H9 (cell line): ENCODE measurements around the gene CSNK1E. TPM values are rescaled to one million over a fixed set of nuclear protein-coding genes. Genes with fewer than 3 reads are reported as not detected.

Experiments
- DNase-seq: peaks from one replicate; pipeline ENCODE4 v3.0.0-alpha.2; 2017
- H2AFZ ChIP-seq: one replicate; pipeline ENCODE4 v1.6.1; 2013; ENCODE audit warnings: mild to moderate bottlenecking, low read length, control low read depth, moderate library complexity
- H2AK5ac ChIP-seq: 2 replicates; pipeline ENCODE4 v1.6.1; 2013; ENCODE audit warnings: low read length, control low read depth, mixed read lengths; ENCODE audit not compliant: insufficient read length
- H2BK120ac ChIP-seq: one replicate; pipeline ENCODE4 v1.6.1; 2013; ENCODE audit warnings: low read depth, mild to moderate bottlenecking, low read length, control low read depth, inconsistent platforms; ENCODE audit not compliant: poor library complexity, severe bottlenecking
- H2BK12ac ChIP-seq: 2 replicates; pipeline ENCODE4 v1.6.1; 2013; ENCODE audit warnings: low read length, control low read depth, mixed read lengths, low read depth; ENCODE audit not compliant: insufficient read length
- H2BK15ac ChIP-seq: 2 replicates; pipeline ENCODE4 v1.6.1; 2013; ENCODE audit warnings: low read depth, low read length, control low read depth
- H2BK20ac ChIP-seq: one replicate; pipeline ENCODE4 v1.6.1; 2013; ENCODE audit warnings: low read depth, mild to moderate bottlenecking, low read length, control low read depth, inconsistent platforms; ENCODE audit not compliant: poor library complexity, severe bottlenecking
- H2BK5ac ChIP-seq: 2 replicates; pipeline ENCODE4 v1.6.1; 2013; ENCODE audit warnings: low read length, control low read depth, mixed read lengths; ENCODE audit not compliant: insufficient read length
- H3K14ac ChIP-seq: 2 replicates; pipeline ENCODE4 v1.6.1; 2013; ENCODE audit warnings: low read length, control low read depth; ENCODE audit not compliant: insufficient read depth
- H3K18ac ChIP-seq: 2 replicates; pipeline ENCODE4 v1.6.1; 2013; ENCODE audit warnings: low read depth, mild to moderate bottlenecking, mixed read lengths, low read length, control low read depth; ENCODE audit not compliant: insufficient read length
- H3K23ac ChIP-seq: 2 replicates; pipeline ENCODE4 v1.6.1; 2013; ENCODE audit warnings: low read length, control low read depth, mixed read lengths, low read depth; ENCODE audit not compliant: insufficient read length
- H3K23me2 ChIP-seq: 2 replicates; pipeline ENCODE4 v1.6.1; 2013; ENCODE audit warnings: low read depth, mild to moderate bottlenecking, mixed read lengths, low read length, control low read depth; ENCODE audit not compliant: insufficient read length, poor library complexity, severe bottlenecking
- H3K27ac ChIP-seq: 2 replicates; pipeline ENCODE4 v1.5.1; 2013; ENCODE audit warnings: low read length, control low read depth, mixed read lengths, low read depth; ENCODE audit not compliant: insufficient read length
- H3K27me3 ChIP-seq: 2 replicates; pipeline ENCODE4 v1.6.1; 2013; ENCODE audit warnings: low read length, control low read depth, inconsistent platforms; ENCODE audit not compliant: insufficient read depth
- H3K4ac ChIP-seq: 2 replicates; pipeline ENCODE4 v1.6.1; 2013; ENCODE audit warnings: low read depth, mild to moderate bottlenecking, control low read depth, inconsistent platforms, low read length, moderate library complexity
- H3K4me1 ChIP-seq: 2 replicates; pipeline ENCODE4 v1.6.1; 2013; ENCODE audit warnings: low read length, control low read depth, inconsistent platforms; ENCODE audit not compliant: insufficient read depth
- H3K4me2 ChIP-seq: 2 replicates; pipeline ENCODE4 v1.6.1; 2013; ENCODE audit warnings: low read length, control low read depth, mixed read lengths; ENCODE audit not compliant: insufficient read length, insufficient read depth
- H3K56ac ChIP-seq: 2 replicates; pipeline ENCODE4 v1.6.1; 2013; ENCODE audit warnings: low read depth, mild to moderate bottlenecking, mixed read lengths, low read length, control low read depth; ENCODE audit not compliant: insufficient read length
- H3K79me1 ChIP-seq: 2 replicates; pipeline ENCODE4 v1.6.1; 2013; ENCODE audit warnings: low read depth, mild to moderate bottlenecking, moderate library complexity, low read length, control low read depth, inconsistent platforms; ENCODE audit not compliant: insufficient read depth, poor library complexity, severe bottlenecking
- H3K79me2 ChIP-seq: 2 replicates; pipeline ENCODE4 v1.6.1; 2013; ENCODE audit warnings: low read length, control low read depth, inconsistent platforms; ENCODE audit not compliant: insufficient read depth
- H3K9ac ChIP-seq: 2 replicates; pipeline ENCODE4 v1.6.1; 2013; ENCODE audit warnings: low read length, control low read depth, mixed read lengths; ENCODE audit not compliant: insufficient read length; ENCODE audit errors: extremely low read depth
- H3K9me3 ChIP-seq: one replicate; pipeline ENCODE4 v1.6.1; 2013; ENCODE audit warnings: low read depth, low read length, inconsistent platforms; ENCODE audit not compliant: control insufficient read depth
- H3T11ph ChIP-seq: one replicate; pipeline ENCODE4 v1.6.1; 2013; ENCODE audit warnings: mild to moderate bottlenecking, low read length, control low read depth, inconsistent platforms
- H4K20me1 ChIP-seq: one replicate; pipeline ENCODE4 v1.6.1; 2013; ENCODE audit not compliant: control insufficient read depth, insufficient read length, insufficient read depth
- H4K5ac ChIP-seq: 2 replicates; pipeline ENCODE4 v1.6.1; 2013; ENCODE audit warnings: low read depth, mild to moderate bottlenecking, mixed read lengths, low read length, control low read depth; ENCODE audit not compliant: insufficient read length
- H4K8ac ChIP-seq: replicated peaks from 2 replicates; pipeline ENCODE4 v1.6.1; 2013; ENCODE audit warnings: low read length, control low read depth, mixed read lengths, low read depth; ENCODE audit not compliant: insufficient read length
- H4K91ac ChIP-seq: 2 replicates; pipeline ENCODE4 v1.6.1; 2013; ENCODE audit warnings: low read depth, mild to moderate bottlenecking, moderate library complexity, mixed read lengths, low read length, control low read depth; ENCODE audit not compliant: insufficient read length
- H3K27ac Mint-ChIP-seq, 3 experiments: 2 replicates in 2 of 3; 3 replicates in 1 of 3; pipeline ENCODE4 v1.8.0; 2020 to 2021; ENCODE audit warnings: mixed read lengths in 3 of 3, mild to moderate bottlenecking in 1 of 3, moderate library complexity in 1 of 3
- H3K27me3 Mint-ChIP-seq: 2 replicates; pipeline ENCODE4 v1.8.0; 2021; ENCODE audit warnings: low read depth, mild to moderate bottlenecking, moderate library complexity, mixed read lengths
- H3K36me3 Mint-ChIP-seq, 3 experiments: 2 replicates in 2 of 3; 3 replicates in 1 of 3; pipeline ENCODE4 v1.8.0; 2020 to 2021; ENCODE audit warnings: low read depth in 3 of 3, mixed read lengths in 3 of 3; ENCODE audit not compliant: insufficient read depth in 1 of 3
- H3K4me1 Mint-ChIP-seq, 2 experiments: 2 replicates each; pipeline ENCODE4 v1.8.0; 2020; ENCODE audit warnings: mixed read lengths in 2 of 2
- H3K4me3 Mint-ChIP-seq, 2 experiments: 2 replicates in 1 of 2; 3 replicates in 1 of 2; pipeline ENCODE4 v1.8.0; 2020 to 2021; ENCODE audit warnings: mild to moderate bottlenecking in 2 of 2, mixed read lengths in 2 of 2, moderate library complexity in 1 of 2
- H3K9me3 Mint-ChIP-seq, 2 experiments: 2 replicates in 1 of 2; 3 replicates in 1 of 2; pipeline ENCODE4 v1.8.0; 2020; ENCODE audit warnings: mild to moderate bottlenecking in 2 of 2, mixed read lengths in 2 of 2, moderate library complexity in 1 of 2
- CTCF ChIP-seq: fragments of 200-600 bp; sonication (generic); conservative IDR thresholded peaks from 3 replicates; pipeline ENCODE4 v1.8.0; 2021; ENCODE audit warnings: antibody characterized with exemption, mild to moderate bottlenecking
- WGBS: extraction: QIAGEN DNeasy Blood & Tissue Kit; methylation state at CpG from one replicate; pipeline ENCODE4 v1.1.7; 2013; ENCODE audit warnings: missing lambda C conversion rate, low lambda C conversion rate, mixed read lengths; ENCODE audit not compliant: insufficient read length; ENCODE audit errors: extremely low coverage; 5-methylcytosine and 5-hydroxymethylcytosine counted together
- total RNA-seq: library from RNA; stranded (reverse); gene quantifications from 2 replicates; pipeline ENCODE4 v1.2.1, GENCODE V29; 2021

CSNK1E gene
- total RNA-seq, 1 experiment from 2014 or later = 236 TPM

- no peak overlapping the region for H2BK120ac ChIP-seq
- H4K91ac ChIP-seq = no peak overlapping the region
- H3K56ac ChIP-seq = no peak overlapping the region
- Mint-ChIP-seq H3K4me3 (no peak overlapping the region; a peak in 1 of 5 replicates), H3K27ac (peak overlapping the region in 1 of 3 experiments; percentile 55; a peak in 1 of 7 replicates), H3K9me3 (no peaks in the 10 kb centered on the region; a peak in 1 of 5 replicates), H3K27me3 (no peaks in the 10 kb centered on the region), H3K36me3 (peaks cover 4 to 31% (median 21%) of the 10 kb centered on the region in 3 experiments; a peak in 6 of 7 replicates), H3K4me1 (peaks cover 21% of the 10 kb centered on the region in 2 experiments)
- no peak overlapping the region for H2AFZ ChIP-seq
- no peak overlapping the region for H4K8ac ChIP-seq
- H4K20me1 ChIP-seq = no peaks in the 10 kb centered on the region
- H3K23ac ChIP-seq = no peak overlapping the region
- H3K27me3 ChIP-seq = no peaks in the 10 kb centered on the region
- H3K9me3 ChIP-seq = no peaks in the 10 kb centered on the region
- no peak overlapping the region for H4K5ac ChIP-seq
- H3K18ac ChIP-seq = no peak overlapping the region
- H3K9ac ChIP-seq = no peak overlapping the region
- H3T11ph ChIP-seq = no peak overlapping the region
- TF ChIP-seq CTCF = no peak
- no peaks in the 10 kb centered on the region for H3K23me2 ChIP-seq
- H3K79me2 ChIP-seq = no peaks in the 10 kb centered on the region
- H2BK5ac ChIP-seq = no peak overlapping the region
- no peak for DNase-seq
- no peaks in the 10 kb centered on the region for H3K4me1 ChIP-seq
- no peak overlapping the region for H3K4ac ChIP-seq
- WGBS = no CpG with 5 or more reads among the region's 14 CpGs
- H3K79me1 ChIP-seq = no peaks in the 10 kb centered on the region
- no peak overlapping the region for H3K14ac ChIP-seq
- H3K27ac ChIP-seq = no peak overlapping the region
- no peak overlapping the region for H2BK12ac ChIP-seq
- H2BK15ac ChIP-seq = no peak overlapping the region
- H3K4me2 ChIP-seq = no peak overlapping the region
- no peak overlapping the region for H2BK20ac ChIP-seq
- H2AK5ac ChIP-seq = no peak overlapping the region
Observed at GRCh38 chr22:38355275-38355674, 38.0 kb upstream of the CSNK1E start.
